C4-2B (cell line): ENCODE measurements around the gene PPP2R5B.

Source experiments
- ZFX ChIP-seq: fragments of 450-650 bp; IDR thresholded peaks from 2 replicates; pipeline ENCODE4 v1.6.1; 2017
- TF ChIP-seq, protein P1 (sequence below): fragments of 450-650 bp; conservative IDR thresholded peaks from 2 replicates; pipeline ENCODE4 v1.5.1; 2017; ENCODE audit warnings: mild to moderate bottlenecking

DNA sequence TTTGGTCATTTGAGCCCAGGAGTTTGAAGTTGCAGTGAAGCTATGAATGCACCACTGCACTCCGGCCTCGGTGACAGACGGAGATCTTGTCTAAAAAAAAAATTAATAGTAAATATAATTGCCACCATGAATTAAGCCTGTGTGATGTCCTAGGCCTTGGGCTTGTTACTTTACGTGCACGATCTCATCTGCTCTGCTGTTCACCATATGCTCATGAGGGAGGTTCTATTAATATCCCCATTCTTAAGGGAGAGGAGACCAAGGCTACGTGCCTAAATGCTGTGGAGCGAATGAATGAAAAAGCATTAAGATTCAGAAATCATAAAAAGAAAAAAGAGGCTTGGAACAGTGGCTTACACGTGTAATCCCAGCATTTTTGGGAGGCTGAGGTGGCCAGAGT is 4.9 kb upstream of the PPP2R5B start:
- TF ChIP-seq, protein P1, sequence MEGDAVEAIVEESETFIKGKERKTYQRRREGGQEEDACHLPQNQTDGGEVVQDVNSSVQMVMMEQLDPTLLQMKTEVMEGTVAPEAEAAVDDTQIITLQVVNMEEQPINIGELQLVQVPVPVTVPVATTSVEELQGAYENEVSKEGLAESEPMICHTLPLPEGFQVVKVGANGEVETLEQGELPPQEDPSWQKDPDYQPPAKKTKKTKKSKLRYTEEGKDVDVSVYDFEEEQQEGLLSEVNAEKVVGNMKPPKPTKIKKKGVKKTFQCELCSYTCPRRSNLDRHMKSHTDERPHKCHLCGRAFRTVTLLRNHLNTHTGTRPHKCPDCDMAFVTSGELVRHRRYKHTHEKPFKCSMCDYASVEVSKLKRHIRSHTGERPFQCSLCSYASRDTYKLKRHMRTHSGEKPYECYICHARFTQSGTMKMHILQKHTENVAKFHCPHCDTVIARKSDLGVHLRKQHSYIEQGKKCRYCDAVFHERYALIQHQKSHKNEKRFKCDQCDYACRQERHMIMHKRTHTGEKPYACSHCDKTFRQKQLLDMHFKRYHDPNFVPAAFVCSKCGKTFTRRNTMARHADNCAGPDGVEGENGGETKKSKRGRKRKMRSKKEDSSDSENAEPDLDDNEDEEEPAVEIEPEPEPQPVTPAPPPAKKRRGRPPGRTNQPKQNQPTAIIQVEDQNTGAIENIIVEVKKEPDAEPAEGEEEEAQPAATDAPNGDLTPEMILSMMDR: no peak
- TF ChIP-seq ZFX: no peak
